RWPE2 (cell line): ENCODE data around the gene TKTL1.

Experiments used
- ATAC-seq: fragments of 200-7000 bp; cut with Tn5 transposase; 3 replicates; pipeline ENCODE4 v1.9.1; 2021; ENCODE audit warnings: low read depth
- DNase-seq: peaks from one replicate; pipeline ENCODE4 v3.0.0-alpha.2; 2020; ENCODE audit warnings: low spot score
- H3K27ac ChIP-seq: fragments of 450-650 bp; 2 replicates; pipeline ENCODE4 v1.5.1; 2017; ENCODE audit warnings: mild to moderate bottlenecking; ENCODE audit not compliant: poor library complexity, severe bottlenecking
- H3K27me3 ChIP-seq: fragments of 250-450 bp; sonication (Bioruptor Pico); 2 replicates; pipeline ENCODE4 v1.5.1; 2021; ENCODE audit warnings: mild to moderate bottlenecking, moderate library complexity; ENCODE audit not compliant: insufficient read depth, poor library complexity, severe bottlenecking
- H3K36me3 ChIP-seq: fragments of 250-450 bp; sonication (Bioruptor Pico); 2 replicates; pipeline ENCODE4 v1.5.1; 2020; ENCODE audit warnings: low read depth, mild to moderate bottlenecking, moderate library complexity
- H3K4me1 ChIP-seq: fragments of 250-450 bp; sonication (Bioruptor Pico); 2 replicates; pipeline ENCODE4 v1.5.1; 2021; ENCODE audit warnings: mild to moderate bottlenecking, moderate library complexity; ENCODE audit not compliant: insufficient read depth, poor library complexity, severe bottlenecking
- H3K4me3 ChIP-seq: fragments of 250-450 bp; sonication (Bioruptor Pico); 2 replicates; pipeline ENCODE4 v1.5.1; 2021; ENCODE audit warnings: mild to moderate bottlenecking, moderate library complexity; ENCODE audit not compliant: severe bottlenecking
- H3K9me3 ChIP-seq: fragments of 250-450 bp; sonication (Bioruptor Pico); 2 replicates; pipeline ENCODE4 v1.5.1; 2021; ENCODE audit warnings: mild to moderate bottlenecking, moderate library complexity; ENCODE audit not compliant: severe bottlenecking
- TF ChIP-seq, protein P1 (sequence below): fragments of 450-650 bp; IDR thresholded peaks from one replicate; pipeline ENCODE4 v1.5.1; 2017; ENCODE audit warnings: mild to moderate bottlenecking, moderate library complexity; ENCODE audit not compliant: poor library complexity, severe bottlenecking

TKTL1 gene

DNA sequence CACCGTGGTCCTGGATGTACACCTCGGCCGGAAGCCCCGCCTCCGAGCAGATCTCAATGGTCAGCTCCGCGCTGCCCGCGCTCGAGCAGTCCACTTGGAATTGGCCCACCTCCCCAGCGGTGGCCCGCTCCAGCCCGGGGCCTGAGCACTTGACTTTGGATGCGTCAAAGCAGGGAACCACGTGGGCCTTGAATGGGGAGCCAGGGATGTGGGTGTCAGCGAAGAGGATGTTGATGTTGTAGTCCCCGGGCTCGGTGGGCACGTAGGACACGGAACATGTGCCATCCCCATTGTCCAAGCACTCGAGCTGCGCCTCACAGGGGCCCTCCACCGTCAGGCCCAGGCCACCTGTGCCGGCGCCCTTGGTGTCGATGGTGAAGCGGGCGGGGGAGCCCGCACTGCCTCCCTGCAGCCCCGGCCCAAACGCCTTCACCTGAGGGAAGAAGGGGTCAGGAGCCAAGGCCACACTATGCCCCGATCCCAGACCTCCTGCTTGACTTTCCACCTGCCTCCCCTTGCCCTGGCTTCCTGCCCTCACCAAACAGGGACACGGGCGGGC is 64.6 kb downstream of the TKTL1 start:
- no peak overlapping the region for H3K27ac ChIP-seq
- H3K4me3 ChIP-seq: no peak overlapping the region
- H3K4me1 ChIP-seq: no peaks in the 10 kb centered on the region
- ATAC-seq (no peak), DNase-seq (no peak)
- H3K27me3 ChIP-seq: no peaks in the 10 kb centered on the region
- TF ChIP-seq, protein P1, sequence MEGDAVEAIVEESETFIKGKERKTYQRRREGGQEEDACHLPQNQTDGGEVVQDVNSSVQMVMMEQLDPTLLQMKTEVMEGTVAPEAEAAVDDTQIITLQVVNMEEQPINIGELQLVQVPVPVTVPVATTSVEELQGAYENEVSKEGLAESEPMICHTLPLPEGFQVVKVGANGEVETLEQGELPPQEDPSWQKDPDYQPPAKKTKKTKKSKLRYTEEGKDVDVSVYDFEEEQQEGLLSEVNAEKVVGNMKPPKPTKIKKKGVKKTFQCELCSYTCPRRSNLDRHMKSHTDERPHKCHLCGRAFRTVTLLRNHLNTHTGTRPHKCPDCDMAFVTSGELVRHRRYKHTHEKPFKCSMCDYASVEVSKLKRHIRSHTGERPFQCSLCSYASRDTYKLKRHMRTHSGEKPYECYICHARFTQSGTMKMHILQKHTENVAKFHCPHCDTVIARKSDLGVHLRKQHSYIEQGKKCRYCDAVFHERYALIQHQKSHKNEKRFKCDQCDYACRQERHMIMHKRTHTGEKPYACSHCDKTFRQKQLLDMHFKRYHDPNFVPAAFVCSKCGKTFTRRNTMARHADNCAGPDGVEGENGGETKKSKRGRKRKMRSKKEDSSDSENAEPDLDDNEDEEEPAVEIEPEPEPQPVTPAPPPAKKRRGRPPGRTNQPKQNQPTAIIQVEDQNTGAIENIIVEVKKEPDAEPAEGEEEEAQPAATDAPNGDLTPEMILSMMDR: no peak
- H3K9me3 ChIP-seq: no peaks in the 10 kb centered on the region
- H3K36me3 ChIP-seq: peaks cover 99% of the 10 kb centered on the region

DNA sequence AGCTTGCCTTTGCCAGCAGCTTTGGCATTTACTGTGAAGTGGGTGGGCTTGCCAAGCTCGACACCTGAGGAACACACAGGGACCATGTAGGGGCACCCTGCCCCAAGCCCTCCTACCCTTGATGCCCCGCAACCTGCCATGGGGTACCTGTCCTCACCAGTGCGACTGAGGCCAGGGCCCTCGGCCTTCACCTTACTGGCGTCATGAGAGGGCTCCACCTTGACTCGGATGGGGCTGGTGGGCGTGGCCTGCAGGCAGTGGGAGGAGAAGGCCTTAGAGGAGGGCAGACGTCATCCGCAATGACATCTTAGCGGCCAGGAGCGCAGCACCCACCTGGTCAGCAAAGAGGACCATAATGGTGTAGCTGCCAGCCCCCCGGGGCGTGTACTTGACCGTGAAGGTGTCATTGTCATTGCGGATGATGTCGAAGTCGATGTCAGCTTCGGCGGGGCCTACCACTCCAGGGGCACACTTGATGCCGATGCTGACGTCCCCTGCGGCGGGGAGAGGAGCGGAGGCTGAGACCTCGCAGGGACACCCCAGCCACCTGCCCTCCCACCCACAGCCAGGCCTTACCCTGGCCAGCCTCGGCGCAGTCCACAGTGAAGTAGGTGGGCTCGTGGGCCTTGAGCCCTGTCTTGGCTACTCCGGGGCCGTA is 66.6 kb downstream of the TKTL1 start:
- Histone ChIP-seq H3K9me3 (no peaks in the 10 kb centered on the region), H3K36me3 (peaks cover 99% of the 10 kb centered on the region), H3K27ac (no peak overlapping the region), H3K4me1 (no peaks in the 10 kb centered on the region), H3K27me3 (no peaks in the 10 kb centered on the region), H3K4me3 (no peak overlapping the region)
- no peak for DNase-seq
- ATAC-seq: no peak
- TF ChIP-seq, protein P1: no peak

DNA sequence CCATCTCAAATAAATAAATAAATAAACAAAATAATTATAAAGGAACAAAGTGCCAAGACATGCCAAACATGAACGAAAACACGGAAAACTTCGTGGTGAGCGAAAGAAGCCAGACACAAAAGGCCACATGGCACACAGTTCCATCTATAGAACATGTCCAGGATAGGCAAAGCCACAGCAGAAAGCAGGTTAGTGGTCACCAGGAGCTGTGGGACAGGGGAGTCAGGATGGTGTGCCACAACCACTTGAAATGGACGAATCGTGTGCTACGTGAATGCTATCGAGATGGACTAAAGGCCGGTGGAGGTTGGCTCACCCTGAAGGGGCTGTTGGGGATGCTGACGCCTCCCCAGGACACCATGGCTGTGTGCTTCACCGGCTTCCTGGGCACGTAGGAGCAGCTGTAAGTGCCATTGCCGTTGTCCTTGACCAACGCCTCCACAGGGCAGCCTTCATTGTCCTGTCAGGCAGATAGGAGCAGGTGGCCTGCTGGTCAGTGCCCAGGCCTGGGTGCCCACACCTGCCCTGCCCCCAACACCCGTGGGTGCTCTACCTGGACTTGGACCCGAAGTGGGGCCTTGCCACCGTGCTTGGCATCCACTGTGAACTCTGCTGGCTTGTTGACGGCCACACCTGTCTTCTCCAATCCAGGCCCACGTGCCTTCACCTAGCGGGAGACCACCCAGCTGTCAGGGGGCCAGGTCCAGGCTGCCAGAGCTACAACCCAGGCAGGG is 68.3 kb downstream of the TKTL1 start:
- H3K4me1 ChIP-seq: peaks cover 7% of the 10 kb centered on the region

DNA sequence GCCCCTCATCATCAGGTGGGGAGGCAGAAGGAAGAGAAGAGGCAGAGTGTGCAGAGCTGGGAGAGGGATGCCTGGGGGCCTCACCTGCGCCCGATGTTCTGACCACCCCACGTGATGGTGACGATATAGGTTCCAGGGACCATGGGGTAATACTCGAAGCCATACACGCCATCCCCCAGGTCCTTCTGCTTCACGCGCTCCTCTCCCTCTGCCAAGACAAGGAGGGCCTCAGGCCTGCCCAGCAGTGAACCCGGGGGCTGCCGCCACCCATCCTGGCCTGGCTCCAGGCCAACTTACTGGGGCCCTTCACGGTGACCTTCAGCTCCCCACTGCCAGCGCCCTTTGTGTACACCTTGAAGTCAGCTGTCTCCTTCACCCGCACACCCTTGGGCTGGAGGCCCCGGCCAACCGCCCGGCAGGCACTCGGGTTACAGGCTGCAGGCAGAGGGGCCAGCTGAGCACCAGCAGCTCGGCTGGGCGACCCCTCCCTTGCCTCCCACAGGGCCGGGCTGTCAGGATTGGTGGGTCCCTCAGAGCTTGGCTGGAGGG is 69.5 kb downstream of the TKTL1 start:
- H3K27ac ChIP-seq: peak overlapping the region; percentile 97
- ATAC-seq: no peak
- H3K27me3 ChIP-seq: no peaks in the 10 kb centered on the region
- no peak overlapping the region for H3K4me3 ChIP-seq
- H3K9me3 ChIP-seq: no peaks in the 10 kb centered on the region
- DNase-seq: no peak
- H3K36me3 ChIP-seq: peaks cover 96% of the 10 kb centered on the region
- peaks cover 7% of the 10 kb centered on the region for H3K4me1 ChIP-seq
- TF ChIP-seq, protein P1: no peak

More for the DNA sequence above, 68.3 kb downstream of the TKTL1 start:
- DNase-seq (no peak), ATAC-seq (no peak)
- TF ChIP-seq, protein P1: no peak
- Histone ChIP-seq H3K4me3 (no peak overlapping the region), H3K27me3 (no peaks in the 10 kb centered on the region), H3K9me3 (no peaks in the 10 kb centered on the region), H3K36me3 (peaks cover 99% of the 10 kb centered on the region), H3K27ac (no peak overlapping the region)
